Activated naive CD4-positive, alpha-beta T cell (primary cell): ENCODE measurements around the gene ST3GAL3.

Experiments
- DNase-seq, 4 experiments: peaks; one replicate each; lab custom pipeline; 2025; lab: John Stamatoyannopoulos, UW

Gene ST3GAL3

GRCh38 chr1:43707190-43708001 lies at the start of gene ST3GAL3:
Gene ST3GAL3 (plus strand): TSS chr1:43707536. CDS start chr1:43736263, 28,727 bp downstream.
- DNase-seq: peak; percentile 75 to 90 (median 80)

DNA sequence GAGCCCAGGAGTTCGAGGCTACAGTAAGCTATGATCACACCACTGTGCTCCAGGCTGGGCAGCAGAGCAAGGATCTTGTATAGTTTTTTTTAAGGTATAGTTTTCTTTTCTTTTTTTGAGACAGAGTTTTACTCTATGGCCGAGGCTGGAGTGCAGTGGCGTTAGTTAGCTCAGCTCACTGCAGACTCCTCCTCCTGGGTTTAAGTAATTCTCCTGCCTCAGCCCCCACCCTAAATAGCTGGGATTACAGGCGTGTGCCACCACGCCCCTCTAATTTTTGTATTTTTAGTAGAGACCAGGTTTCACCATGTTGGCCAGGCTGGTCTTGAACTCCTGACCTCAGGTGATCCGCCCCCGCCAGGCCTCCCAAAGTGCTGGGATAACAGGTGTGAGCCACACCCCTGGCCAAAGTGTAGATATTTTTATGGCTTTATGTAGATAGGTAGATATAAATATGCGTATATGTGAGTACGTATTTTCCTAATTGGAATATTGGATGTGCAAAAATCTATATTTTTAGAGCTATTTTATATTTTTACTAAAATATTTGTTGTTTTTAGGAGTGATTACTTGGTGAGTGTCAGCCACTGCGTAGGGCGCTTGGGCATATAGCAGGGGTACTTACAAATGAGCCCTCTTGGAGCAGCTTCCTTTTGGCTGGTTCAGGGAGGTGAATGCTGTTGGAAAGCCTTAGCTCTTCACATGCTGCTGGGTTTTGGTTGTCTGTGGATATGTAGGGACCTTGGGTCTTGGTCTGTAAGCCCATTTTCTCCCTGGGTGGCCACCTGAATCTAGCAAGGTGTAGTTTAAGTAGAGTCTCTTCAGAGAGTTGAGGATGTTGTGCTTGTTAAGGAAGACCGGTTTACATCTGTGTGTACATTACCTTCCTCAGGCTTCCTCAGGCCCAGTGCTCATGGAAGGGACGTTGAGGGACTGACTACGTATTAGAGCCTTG lies 47.8 kb upstream of the ST3GAL3 start:
- no peak for DNase-seq

DNA sequence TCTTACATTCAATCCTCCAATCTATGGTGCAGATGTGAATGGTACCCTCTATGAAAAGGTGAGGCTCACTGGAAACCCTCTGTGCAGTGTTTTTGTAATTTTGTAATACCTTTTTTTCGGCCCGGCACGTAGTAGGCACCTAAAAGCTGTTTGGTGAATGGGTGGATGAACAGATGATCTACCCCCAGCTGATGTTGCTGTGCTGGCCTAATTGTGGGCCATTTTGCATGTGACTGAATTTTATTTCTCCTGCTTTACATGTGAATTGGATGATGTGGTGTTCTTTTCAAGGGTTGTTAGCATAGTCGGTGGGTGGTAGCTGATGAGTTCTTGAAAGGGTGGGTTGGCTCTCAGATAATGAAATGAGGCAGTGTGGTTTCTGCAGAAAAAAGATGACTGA lies 47.0 kb upstream of the ST3GAL3 start:
- DNase-seq: no peak

DNA sequence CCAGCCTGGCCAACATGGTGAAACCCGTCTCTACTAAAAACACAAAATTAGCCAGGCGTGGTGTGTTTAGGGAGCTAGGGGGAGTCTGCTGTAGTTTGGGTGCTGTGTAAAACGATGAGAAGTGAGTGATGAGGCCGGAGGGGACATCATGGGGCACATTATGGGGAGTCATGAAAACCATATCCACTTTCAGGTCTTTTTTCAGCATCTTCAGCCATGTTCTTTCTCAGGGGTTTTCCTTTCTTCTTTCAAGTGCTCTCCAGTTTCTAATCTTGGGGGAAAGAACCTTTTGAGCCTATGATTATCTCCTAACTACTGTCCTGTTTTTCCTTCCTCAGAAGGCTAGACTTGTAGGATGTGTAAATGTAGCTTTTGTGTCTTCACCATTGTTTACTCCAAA lies 43.0 kb upstream of the ST3GAL3 start:
- no peak for DNase-seq

- no peak for DNase-seq
Observed at GRCh38 chr1:43666608-43667007, 40.7 kb upstream of the ST3GAL3 start.

- no peak for DNase-seq
Observed at GRCh38 chr1:43668956-43669355, 38.4 kb upstream of the ST3GAL3 start.

- DNase-seq: no peak
Observed at GRCh38 chr1:43669878-43670277, 37.5 kb upstream of the ST3GAL3 start.

- no peak for DNase-seq
Observed at GRCh38 chr1:43671193-43671592, 36.1 kb upstream of the ST3GAL3 start.

- no peak for DNase-seq
Observed at GRCh38 chr1:43671626-43672330, 35.6 kb upstream of the ST3GAL3 start.

DNA sequence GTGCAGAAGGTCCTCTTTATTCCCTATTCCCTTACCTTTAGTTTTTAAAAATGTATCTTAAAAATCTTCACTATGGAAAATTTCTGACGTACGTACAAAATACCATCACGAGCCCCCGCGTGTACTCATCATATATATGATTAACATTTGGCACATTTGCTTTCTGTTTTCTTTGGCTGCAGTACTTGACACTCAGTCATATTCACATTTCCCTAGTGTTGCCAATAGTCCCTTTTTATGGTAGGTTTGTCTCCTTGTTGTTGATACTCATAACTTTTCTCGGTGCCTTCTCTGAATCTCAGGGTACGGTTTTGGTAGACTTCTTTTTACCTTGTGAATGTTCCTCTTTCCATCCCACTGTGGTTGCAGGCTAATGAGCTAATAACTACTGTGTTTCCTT lies 34.1 kb upstream of the ST3GAL3 start:
- DNase-seq: no peak

DNA sequence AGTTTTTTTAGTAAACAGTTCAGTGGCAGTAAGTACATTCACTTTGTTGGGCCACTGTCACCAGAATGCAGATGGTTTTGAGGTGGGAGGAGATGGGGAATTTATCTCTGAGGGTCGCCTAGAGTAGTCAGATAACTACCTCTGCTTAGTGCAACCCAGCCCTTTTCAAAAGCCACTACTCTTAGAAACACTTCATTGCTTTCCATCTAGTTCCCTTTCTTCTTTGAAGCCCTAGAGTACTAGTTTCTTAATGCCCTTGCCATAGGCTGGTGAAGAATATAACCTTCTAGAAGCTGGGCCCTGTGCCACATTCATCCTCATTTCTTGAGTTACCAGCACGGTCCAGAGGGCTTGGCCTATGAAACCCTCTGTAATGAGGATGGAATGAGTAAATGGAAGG lies 28.4 kb upstream of the ST3GAL3 start:
- no peak for DNase-seq

DNA sequence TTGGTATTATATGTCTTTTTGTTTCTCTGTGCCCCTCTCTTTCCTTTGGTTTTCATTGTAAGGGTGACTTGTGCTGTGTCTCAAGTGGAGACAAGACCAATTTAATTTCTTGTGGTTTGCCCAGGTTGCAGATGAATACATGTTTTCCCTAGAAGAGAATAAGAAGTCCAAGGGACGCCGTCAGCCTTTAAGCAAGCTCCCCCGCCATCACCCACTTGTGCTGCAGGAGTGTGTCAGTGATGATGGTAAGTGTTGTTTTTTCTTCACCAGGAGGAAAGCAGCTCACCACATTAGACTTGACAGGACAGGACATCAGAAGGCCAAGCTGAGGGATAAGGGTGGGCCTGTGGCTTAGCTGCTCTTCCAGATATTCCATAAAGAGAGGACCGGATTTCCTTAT lies 23.8 kb upstream of the ST3GAL3 start:
- no peak for DNase-seq

- no peak for DNase-seq
Observed at GRCh38 chr1:43686801-43687200, 20.5 kb upstream of the ST3GAL3 start.

DNA sequence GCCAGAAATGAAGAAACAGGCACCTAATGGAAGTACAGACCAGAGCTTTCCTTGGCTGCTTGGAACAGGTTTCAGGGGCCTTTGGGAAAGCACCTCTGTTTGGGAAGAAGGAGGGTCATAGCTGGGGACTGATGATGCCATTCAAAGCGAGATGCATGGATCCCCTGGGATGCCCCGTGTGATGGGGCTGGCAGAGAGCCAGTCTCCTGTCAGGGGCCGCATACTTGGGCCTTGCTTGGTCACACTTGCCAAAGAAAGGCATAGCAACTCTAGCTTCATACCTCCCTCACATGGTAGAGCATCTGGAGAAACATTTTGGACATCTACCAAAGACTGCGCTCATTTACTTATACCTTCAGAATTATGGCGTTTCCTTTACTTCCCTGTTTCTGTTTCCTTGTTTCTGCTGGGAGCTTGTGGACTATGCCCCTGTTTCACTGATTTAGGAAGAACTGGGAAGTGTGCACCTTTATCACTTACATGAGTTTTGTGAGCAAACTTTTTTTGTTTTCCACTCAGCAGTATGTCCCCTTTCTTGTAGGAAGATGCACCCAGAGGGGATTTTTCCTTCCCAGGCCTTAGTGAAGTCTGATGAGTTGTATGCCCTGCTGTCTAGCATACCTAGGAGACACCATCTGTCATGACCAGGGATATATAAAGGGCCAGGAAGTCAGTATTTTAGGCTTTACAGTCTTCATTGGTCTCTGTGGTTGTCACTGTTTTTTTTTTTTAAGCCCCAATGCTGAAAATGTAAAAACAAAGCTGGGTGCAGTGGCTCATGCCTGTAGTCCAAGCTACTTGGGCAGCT lies 19.8 kb upstream of the ST3GAL3 start:
- no peak for DNase-seq

DNA sequence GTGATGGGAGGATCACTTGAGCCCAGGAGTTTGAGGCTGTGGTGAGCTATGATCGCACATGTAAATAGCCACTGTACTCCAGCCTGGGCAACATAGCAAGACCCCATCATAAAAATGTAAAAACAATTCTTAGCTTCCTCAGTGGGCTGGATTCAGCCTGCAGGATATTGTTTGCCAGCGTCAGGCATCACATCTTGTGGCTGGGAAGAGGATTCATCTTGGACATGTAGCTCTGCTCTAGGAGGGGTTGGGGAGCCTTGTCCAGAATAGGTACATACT lies 19.3 kb upstream of the ST3GAL3 start:
- DNase-seq: no peak

DNA sequence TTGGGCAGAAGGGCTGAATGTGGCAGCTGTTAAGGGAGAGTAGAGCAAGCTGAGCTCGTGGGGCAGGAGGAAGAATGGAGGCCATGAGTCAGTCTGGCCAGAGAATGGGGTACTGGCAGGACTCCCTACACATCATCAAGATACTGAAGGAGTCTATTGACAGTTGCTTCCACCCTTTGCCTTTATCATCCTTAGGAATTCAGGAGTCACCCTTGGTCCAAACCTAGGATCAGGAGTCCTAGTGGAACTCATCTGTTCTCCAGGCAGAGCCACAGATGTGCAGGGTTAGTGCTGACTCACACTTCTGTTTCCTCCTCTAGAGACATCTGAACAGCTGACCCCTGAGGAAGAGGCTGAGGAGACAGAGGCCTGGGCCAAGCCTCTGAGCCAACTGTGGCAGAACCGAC lies 18.7 kb upstream of the ST3GAL3 start:
- DNase-seq: no peak

DNA sequence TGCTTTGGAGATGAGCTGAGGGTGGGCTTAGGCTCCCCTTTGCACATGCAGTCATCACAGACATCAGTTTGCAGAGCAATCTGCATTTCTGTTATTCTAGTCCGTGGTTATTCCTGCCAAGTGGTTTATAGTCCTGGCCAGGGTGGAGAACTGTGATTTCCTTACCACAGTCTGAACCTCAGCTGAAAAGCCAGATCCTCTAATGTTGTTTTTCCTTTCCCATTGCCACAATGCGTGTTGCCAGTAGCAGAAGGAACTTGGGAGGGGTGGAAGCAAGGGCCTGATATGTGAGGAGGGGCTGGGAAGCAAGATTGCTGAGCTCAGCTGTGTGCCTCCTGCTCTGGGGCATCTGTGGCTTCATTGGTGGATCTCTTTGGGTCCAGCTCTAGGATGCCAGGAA lies 18.0 kb upstream of the ST3GAL3 start:
- no peak for DNase-seq

DNA sequence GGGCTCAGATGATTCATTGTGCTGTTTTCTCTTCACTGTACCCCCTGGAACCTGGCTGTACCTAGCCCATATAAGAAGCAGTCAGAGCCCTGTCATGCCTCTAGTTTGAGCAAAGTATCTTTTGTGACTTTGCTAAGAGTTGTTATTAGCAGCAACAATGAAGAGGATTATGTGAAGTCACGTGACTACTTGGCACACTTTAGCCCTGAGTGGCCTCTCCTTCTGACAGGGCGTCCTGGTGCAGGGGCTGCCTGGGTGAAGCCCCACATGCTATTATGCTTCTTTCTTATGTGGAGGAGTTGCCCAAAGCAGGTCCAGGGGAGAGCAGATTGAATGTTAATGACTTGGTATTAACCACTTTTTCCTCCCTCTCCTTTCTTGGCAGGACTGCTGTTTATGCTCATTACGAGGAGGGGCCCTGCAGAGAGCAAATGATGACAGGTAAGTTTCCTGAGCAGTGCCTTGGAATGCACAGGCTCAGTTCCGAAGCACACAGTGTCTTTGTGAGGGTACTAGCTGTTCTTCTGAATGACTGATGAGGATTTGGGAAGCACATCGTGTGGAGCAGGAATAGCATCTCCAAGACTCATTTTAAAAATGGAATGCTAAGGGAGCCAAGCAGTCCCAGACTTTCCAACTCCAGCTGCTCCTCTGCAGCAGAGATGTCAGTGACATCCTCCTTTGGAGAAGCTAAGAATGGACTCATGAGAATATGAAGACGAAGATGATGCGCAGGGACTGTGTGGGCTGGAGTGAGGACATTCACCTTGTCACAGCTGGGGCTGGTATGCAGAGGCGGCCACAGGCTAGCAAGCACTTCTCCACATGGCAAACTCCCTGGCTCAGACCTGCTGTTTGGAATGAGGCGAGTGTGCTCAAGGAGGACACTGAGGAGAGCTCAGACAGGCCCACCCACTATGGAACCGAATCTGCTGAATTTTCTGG lies 15.2 kb upstream of the ST3GAL3 start:
- DNase-seq: no peak

DNA sequence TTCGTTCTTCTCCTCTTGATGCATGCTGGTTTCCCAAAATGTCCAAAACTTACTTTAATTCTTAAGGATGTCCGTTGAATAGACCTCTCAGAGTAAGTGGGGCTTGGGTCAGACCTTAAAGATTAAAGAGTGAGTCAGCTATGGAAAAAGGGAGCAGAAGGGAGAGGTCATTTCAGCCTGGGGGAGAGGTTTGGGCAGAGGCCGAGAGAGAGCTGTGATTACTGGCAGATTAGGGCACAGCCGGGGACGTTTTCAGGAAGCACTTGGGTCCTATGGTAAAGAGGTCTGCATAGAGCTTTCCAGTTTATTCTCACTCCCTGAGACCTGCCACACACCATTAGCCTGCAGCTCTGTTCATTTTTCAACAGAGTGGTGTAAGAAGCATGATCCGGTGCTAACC lies 14.0 kb upstream of the ST3GAL3 start:
- DNase-seq: no peak

DNA sequence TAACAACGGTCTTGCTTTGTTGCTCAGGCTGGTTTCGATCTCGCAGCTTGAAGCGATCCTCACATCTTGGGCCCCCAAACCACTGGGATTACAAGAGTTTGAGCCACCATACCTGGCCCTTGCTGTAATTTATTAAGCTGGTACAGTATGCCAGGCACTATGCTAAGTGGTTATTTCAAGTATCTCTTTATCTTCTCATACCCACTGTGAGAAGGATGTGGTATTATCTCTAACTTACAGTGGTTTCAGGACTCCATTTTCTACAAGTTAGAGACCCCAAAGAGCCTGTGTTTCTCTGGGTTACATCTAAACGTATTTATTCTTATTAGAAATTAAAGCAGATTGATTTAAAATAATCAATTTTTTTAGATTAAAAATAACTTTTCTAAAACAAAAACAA lies 8.1 kb upstream of the ST3GAL3 start:
- DNase-seq: no peak

GRCh38 chr1:43703836-43704235 lies 3.5 kb upstream of the ST3GAL3 start:
- no peak for DNase-seq
